NT2/D1 (cell line): ENCODE measurements around the gene GOT1.

Experiments used
- DNase-seq: peaks from one replicate; pipeline ENCODE4 v3.0.0-alpha.2; 2011; ENCODE audit warnings: low read depth, low spot score
- H3K27me3 ChIP-seq: 2 replicates; pipeline ENCODE4 v1.6.0; 2011; ENCODE audit warnings: mild to moderate bottlenecking; ENCODE audit not compliant: insufficient read length, insufficient read depth
- H3K36me3 ChIP-seq: 2 replicates; pipeline ENCODE4 v1.6.1; 2011; ENCODE audit warnings: mild to moderate bottlenecking, low read length, mixed read lengths; ENCODE audit not compliant: insufficient read depth, insufficient read length
- H3K4me1 ChIP-seq: 2 replicates; pipeline ENCODE4 v1.5.1; 2011; ENCODE audit not compliant: insufficient read depth, insufficient read length
- H3K4me3 ChIP-seq: 2 replicates; pipeline ENCODE4 v1.5.1; 2011; ENCODE audit warnings: low read depth; ENCODE audit not compliant: insufficient read length
- H3K9ac ChIP-seq: 2 replicates; pipeline ENCODE4 v1.6.0; 2011; ENCODE audit warnings: low read depth; ENCODE audit not compliant: insufficient read length
- H3K9me3 ChIP-seq: 2 replicates; pipeline ENCODE4 v1.5.1; 2011; ENCODE audit warnings: mild to moderate bottlenecking, low read length; ENCODE audit not compliant: insufficient read depth
- SUZ12 ChIP-seq: IDR thresholded peaks from 2 replicates; pipeline ENCODE4 v1.6.1; 2011; ENCODE audit not compliant: insufficient read length, insufficient read depth; ENCODE audit errors: extremely low read depth
- YY1 ChIP-seq: IDR thresholded peaks from 2 replicates; pipeline ENCODE4 v1.6.1; 2011; ENCODE audit not compliant: insufficient read length, insufficient read depth
- ZNF274 ChIP-seq: IDR thresholded peaks from 2 replicates; pipeline ENCODE4 v1.6.1; 2011; ENCODE audit warnings: mild to moderate bottlenecking, low read depth, low read length

Gene GOT1

GRCh38 chr10:99449023-99449422 is 18.6 kb upstream of the GOT1 start:
- Histone ChIP-seq H3K27me3 (no peaks in the 10 kb centered on the region), H3K9ac (no peak overlapping the region), H3K36me3 (no peaks in the 10 kb centered on the region), H3K4me1 (peaks cover 3% of the 10 kb centered on the region), H3K4me3 (no peak overlapping the region), H3K9me3 (no peaks in the 10 kb centered on the region)
- DNase-seq: no peak
- no peak for TF ChIP-seq SUZ12
- no peak for TF ChIP-seq ZNF274
- no peak for TF ChIP-seq YY1

- no peak overlapping the region for H3K4me3 ChIP-seq
- no peaks in the 10 kb centered on the region for H3K9me3 ChIP-seq
- no peak for DNase-seq
- H3K4me1 ChIP-seq: peaks cover 3% of the 10 kb centered on the region
- H3K9ac ChIP-seq: no peak overlapping the region
- H3K27me3 ChIP-seq: no peaks in the 10 kb centered on the region
- no peak for TF ChIP-seq ZNF274
- TF ChIP-seq YY1: no peak
- no peak for TF ChIP-seq SUZ12
- H3K36me3 ChIP-seq: no peaks in the 10 kb centered on the region
Measured at GRCh38 chr10:99444383-99445045, 14.1 kb upstream of the GOT1 start.

- no peak for DNase-seq
- Histone ChIP-seq H3K9me3 (no peaks in the 10 kb centered on the region), H3K36me3 (no peaks in the 10 kb centered on the region), H3K4me3 (no peak overlapping the region), H3K27me3 (no peaks in the 10 kb centered on the region), H3K9ac (no peak overlapping the region), H3K4me1 (peaks cover 3% of the 10 kb centered on the region)
- TF ChIP-seq SUZ12: no peak
- no peak for TF ChIP-seq ZNF274
- TF ChIP-seq YY1: no peak
Measured at GRCh38 chr10:99443500-99443899, 13.1 kb upstream of the GOT1 start.

- H3K9ac ChIP-seq: no peak overlapping the region
- H3K9me3 ChIP-seq: no peaks in the 10 kb centered on the region
- TF ChIP-seq ZNF274 (no peak), SUZ12 (no peak), YY1 (no peak)
- peaks cover 3% of the 10 kb centered on the region for H3K4me1 ChIP-seq
- no peaks in the 10 kb centered on the region for H3K27me3 ChIP-seq
- no peak for DNase-seq
- H3K4me3 ChIP-seq: no peak overlapping the region
- H3K36me3 ChIP-seq: no peaks in the 10 kb centered on the region
Measured at GRCh38 chr10:99442394-99442793, 12.0 kb upstream of the GOT1 start.

GRCh38 chr10:99438890-99439289 is 8.5 kb upstream of the GOT1 start:
- H3K9me3 ChIP-seq: no peaks in the 10 kb centered on the region
- peaks cover 5% of the 10 kb centered on the region for H3K36me3 ChIP-seq
- no peak overlapping the region for H3K9ac ChIP-seq
- H3K27me3 ChIP-seq: no peaks in the 10 kb centered on the region
- no peak overlapping the region for H3K4me3 ChIP-seq
- DNase-seq: no peak
- H3K4me1 ChIP-seq: no peaks in the 10 kb centered on the region
- no peak for TF ChIP-seq SUZ12
- TF ChIP-seq YY1: no peak
- no peak for TF ChIP-seq ZNF274

DNA sequence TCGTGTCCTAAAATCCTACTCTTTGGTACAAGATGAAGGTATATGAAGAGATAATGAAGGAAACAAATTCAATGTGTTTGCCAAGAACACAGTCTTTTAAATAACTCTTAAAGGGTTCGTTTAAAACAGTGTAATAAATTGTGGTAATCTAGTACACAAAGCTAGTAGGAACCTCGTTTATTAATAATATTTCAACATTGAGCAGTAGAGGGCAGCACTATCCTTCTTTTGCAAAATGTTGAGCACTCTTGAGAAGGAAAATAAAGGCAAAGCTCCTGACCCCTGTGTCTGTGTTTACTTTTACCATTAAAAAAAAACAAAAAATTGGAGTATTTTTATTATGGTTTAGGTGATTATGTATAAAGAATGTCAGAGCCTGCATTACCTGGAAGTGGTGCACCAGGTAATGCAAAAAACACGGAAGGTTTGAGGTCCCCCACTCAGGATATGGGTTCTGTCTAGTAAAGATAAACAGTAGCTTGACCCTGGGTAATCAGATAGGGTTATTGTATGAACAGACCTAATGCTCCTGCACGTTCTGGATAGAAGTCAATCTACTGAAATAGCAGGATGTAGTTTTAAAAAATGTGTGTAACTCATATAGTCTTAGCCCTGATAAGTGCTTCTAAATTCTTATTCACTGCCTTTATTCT is 5.7 kb upstream of the GOT1 start:
- DNase-seq: no peak
- H3K36me3 ChIP-seq: peaks cover 9% of the 10 kb centered on the region
- no peak overlapping the region for H3K4me3 ChIP-seq
- H3K4me1 ChIP-seq: no peaks in the 10 kb centered on the region
- TF ChIP-seq ZNF274 (no peak), SUZ12 (no peak), YY1 (no peak)
- no peaks in the 10 kb centered on the region for H3K9me3 ChIP-seq
- no peak overlapping the region for H3K9ac ChIP-seq
- H3K27me3 ChIP-seq: no peaks in the 10 kb centered on the region

- TF ChIP-seq YY1: no peak
- no peak for TF ChIP-seq SUZ12
- TF ChIP-seq ZNF274: no peak
- H3K27me3 ChIP-seq: no peaks in the 10 kb centered on the region
- H3K4me1 ChIP-seq: no peaks in the 10 kb centered on the region
- DNase-seq: no peak
- no peak overlapping the region for H3K9ac ChIP-seq
- H3K36me3 ChIP-seq: peaks cover 9% of the 10 kb centered on the region
- no peaks in the 10 kb centered on the region for H3K9me3 ChIP-seq
- no peak overlapping the region for H3K4me3 ChIP-seq
Measured at GRCh38 chr10:99433378-99434020, 3.1 kb upstream of the GOT1 start.

DNA sequence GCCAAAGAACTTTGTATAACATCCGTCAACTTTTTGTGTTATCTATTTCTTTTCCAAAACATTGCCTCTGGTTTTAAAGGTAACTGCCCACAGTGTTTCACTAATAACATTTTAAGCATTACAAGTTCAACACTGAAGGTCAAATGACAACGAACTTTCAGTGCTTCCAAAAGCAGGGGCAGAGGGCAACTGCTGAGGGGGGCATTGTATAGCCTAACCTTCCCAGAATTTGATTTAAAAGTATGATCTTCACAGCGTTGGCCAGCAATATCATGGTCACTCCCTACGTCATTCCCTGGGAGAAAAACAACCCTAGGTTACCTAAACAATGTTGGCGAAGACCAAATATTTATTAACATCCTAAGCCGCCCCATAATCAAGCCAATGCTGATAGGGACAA is 2.5 kb upstream of the GOT1 start:
- TF ChIP-seq YY1 (no peak), ZNF274 (no peak)
- DNase-seq: no peak
- Histone ChIP-seq H3K4me1 (no peaks in the 10 kb centered on the region), H3K36me3 (peaks cover 9% of the 10 kb centered on the region), H3K9ac (no peak overlapping the region), H3K27me3 (no peaks in the 10 kb centered on the region), H3K4me3 (no peak overlapping the region), H3K9me3 (no peaks in the 10 kb centered on the region)
